NCI-H1694 treated with DMSO at 0.1 percent for 48 hours (cell line): ENCODE measurements around the gene PPP1R26.

Experiments used
- DNase-seq: peaks from one replicate; lab custom pipeline; 2025; lab: John Stamatoyannopoulos, UW

PPP1R26 gene

GRCh38 chr9:135488013-135488330 lies 8.4 kb downstream of the PPP1R26 start:
- no peak for DNase-seq

DNA sequence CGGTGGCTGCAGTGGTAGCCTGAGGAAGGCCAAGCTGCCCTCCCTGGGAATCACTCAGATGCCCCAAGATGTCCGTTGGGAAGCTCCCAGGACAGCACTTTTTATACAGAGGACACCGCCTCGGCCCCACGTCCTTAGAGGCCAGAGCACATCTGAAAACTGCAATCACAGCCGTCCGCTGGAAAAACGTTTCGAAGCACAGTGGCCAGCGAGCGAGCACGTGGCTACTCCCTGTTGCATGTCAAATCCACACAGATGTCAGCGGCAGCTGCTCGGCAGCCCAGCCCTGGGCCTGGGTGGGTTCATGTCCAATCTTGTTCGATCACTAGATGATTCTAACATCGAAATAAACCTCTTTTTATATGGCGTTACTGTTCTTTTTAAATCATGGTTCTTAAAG lies 8.9 kb downstream of the PPP1R26 start:
- DNase-seq, result no peak

DNA sequence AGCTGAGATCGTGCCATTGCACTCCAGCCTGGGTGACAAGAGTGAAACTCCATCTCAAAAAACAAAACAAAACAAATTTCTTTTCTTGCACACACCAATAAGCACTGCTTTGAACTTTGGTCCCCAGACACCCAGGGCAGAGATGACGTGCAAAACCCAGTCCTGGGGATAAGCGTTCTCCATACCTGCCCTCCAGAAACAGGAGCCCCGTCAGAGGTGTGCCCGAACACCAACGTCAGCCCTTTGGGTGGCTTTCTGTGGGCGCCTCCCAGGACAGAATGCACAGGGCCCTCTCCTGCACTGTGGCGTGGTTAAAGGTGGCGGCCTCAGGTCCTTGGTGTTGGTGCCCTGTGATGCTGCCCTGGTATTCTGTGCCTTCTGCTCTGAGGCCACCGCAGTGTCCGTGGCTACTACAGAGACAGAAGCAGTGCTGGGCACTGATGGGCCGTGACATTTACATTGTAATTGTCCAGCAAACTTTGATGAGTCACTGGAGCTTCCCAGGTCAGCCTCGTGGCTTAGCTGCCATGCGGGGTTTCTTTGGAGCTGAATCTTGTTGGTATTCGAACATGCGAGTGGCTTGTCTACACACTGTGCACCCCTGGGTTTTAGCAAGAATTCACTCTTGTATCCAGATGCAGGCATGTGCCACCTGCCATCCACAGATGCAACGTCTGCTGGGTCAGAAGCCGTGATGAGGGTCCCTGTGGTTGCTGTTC lies 9.8 kb downstream of the PPP1R26 start:
- DNase-seq, result no peak

DNA sequence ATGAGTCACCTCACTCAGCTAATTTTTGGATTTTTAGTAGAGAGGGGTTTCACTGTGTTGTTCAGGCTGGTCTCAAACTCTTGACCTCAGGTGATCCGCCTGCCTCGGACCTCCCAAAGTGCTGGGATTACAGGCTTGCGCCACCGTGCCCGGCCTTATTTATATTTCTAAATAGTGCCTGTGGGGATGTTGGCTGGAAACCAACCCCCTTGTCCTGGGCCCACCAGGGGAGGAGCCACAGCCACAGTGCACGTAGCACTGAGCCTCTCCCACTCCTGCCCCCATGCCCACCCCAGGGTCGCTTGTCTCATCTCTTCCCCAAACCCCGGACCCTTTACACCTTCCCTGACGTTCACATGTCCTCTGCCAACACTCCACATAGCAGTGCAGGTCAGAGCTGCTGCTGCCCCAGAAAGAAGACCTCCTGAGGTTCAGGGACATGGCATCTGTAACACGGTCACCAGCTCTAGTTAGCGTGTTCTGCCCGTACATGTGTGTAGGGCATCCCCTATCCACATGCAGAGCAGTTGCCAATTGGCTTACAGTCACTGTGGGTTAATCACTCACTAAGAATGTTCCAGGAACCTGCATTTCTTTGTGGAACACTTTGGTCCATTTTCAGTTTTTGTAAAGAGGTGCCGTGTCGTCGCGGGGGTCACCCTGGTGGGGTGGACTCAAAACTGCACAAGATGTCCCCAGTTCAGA lies 10.7 kb downstream of the PPP1R26 start:
- DNase-seq, result no peak

DNA sequence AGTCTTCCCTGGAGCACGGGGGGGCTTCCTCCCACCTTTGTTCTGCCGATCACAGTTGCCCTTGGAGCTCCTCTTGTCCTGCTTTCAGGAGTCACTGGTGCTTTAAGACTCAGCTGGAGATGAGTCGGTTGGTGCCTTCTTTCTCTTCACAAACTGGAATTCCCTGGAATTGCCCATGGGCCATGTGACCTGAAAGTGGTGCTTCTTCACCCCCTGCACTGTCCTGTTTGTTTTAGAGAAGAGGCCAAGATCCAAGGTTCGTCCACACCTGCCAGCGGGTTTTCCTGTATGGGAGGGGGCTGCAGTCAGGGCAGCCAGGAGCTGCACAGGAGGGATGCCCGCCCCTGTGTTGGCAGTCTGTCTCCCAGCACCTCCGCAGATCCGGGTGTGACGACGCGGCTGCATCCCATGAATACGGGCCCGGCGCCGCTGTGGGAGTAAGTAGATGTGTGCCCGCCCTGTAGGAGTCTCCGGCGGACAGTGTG lies 11.4 kb downstream of the PPP1R26 start:
- no peak for DNase-seq

GRCh38 chr9:135491764-135492163 lies 12.2 kb downstream of the PPP1R26 start:
- no peak for DNase-seq

- DNase-seq, result no peak
Measured at GRCh38 chr9:135492886-135493669, 13.5 kb downstream of the PPP1R26 start.

DNA sequence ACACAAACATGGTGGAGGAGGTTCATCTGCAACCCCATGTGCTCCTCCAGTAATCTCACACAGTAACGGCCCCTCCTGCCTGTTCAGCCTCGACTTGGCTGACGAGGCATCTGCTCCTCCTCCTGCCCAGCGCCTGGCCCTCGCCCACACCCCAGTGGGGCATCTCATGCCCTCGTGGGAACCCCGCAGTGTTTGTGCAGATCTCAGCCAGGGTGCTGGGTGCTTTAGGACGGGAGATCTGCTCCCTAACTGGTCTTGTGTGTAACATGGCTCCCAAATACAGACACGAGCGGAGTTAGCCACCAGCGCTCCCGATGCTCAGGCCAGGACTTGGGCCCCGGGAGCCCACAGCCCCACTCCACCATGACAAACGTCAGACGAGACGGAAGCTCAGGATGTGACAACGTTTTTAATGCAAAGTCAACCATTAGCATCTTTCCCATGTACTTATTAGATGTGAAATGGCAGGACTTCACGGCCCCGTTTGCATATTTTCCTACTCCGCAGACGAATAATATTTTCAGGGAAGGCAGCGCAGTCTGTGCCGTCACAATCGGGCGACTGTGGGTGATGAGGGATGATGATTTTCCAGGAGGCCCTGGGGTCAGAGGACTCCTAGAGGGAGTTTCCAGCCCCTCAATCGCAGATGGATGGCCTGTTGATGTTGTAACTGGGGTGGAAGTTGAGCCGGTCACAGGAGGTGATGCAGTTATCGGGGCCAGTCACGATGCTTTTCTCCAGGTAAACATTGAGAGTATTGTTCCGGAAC lies 15.4 kb downstream of the PPP1R26 start:
- no peak for DNase-seq

DNA sequence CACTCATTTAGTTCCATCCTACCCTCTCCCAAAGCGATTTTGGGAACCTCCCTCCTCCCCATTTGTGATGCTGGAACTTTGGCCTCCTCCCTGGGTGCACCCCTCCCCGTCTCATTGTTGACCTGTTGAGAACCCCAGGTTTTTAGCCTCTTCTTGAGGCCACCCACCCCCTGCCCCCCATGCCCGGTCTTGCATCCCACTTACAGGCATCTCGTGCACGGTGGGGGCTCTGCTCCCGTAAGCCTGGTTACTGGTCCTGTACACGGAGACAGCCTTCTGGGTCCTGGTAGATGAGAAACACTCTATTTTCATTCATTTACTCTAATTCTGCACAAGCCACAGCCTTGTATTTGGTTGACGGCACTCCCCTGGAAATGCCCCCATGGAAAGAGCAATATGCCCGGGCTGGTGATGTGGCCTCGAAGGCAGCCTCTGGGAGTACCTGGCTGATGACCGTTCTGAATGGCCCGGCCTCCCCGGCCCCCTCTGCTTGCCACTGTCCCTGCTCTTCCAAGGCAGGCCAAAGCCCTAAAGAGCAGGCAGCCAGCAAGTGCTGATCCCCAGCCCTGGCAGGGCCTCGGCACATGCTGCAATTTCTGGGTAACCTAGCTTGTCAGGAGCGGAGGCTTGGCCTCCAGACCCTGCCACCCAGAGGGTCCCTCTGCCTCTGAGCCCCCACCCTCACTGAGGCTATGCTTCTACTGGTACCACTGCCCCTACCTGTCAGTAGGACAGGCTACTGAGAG lies 19.0 kb downstream of the PPP1R26 start:
- no peak for DNase-seq

DNA sequence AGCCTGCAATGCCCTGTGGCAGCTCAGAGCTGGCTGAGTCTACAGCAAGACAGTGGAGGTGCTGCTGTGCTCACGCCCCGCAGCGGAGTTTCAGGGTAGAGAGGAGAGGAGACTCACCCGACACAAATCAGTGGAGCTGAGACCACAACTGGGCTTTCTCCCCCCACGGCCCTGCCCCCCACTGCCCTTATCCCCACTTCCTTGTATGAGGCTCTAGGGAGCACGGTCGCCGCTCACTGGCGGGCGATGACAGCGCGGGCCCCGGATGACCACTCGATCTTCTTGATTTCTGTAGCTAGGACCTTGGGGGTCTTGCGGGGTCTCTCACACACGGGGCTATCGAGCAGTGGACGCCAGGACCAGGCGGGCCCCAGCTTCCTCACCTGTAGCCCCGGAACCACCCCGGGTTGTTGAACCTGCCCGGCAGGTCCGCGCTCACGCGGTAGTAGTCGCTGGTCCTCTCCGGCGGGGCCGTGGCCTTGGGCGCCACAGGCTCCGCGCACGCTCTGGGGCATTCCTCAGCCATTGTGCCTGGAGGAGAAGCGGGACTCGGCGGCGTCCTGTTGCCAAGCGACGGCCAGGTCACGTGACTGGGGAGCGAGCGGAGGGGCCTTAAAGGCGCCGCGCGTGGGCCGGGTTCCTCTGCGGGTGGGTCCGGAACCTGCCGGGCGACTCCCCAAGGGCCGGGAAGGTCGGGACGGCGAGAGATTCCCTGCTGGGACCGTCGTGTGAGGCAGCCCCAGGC lies 19.9 kb downstream of the PPP1R26 start:
- DNase-seq, result peak; percentile 4

- DNase-seq, result no peak
Measured at GRCh38 chr9:135500071-135500524, 20.5 kb downstream of the PPP1R26 start.

DNA sequence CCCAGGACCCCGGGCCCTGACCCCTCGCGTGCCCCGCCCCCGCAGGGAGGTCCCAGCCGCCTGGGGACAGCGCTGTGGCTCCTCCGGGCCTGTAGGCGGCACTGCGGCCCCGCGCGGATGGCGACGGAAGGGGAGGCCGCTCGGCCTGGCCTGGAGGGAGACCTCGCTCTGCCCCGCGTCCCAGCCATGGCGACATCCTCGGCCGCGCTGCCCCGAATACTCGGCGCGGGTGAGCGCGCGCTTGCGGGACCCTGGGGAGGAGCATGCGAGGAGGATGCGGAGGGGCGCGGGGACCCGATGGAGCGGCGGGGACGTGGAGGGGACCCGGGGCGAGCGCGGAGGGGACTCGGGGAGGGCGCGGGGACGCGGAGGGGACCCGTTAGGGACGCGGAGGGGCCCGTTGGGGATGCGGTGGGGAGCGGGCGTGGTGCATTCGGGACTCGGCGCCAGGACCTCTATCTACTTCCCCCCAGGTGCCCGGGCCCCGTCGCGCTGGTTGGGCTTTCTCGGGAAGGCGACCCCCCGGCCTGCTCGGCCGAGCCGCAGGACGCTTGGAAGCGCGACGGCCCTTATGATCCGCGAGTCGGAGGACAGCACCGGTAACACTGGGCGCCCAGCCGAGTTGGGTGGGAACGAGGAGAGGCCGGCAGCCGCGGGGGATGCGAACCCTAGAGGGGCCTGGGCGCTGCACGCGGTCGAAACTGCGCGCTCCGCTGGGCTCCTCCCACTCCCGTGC lies 21.1 kb downstream of the PPP1R26 start, which contains the start of gene MRPS2:
Gene MRPS2 (plus strand): TSS at position 158 of the 736 bp plus-strand sequence. CDS start 29 bp downstream, at position 187.
- DNase-seq, result peak; percentile 31

DNA sequence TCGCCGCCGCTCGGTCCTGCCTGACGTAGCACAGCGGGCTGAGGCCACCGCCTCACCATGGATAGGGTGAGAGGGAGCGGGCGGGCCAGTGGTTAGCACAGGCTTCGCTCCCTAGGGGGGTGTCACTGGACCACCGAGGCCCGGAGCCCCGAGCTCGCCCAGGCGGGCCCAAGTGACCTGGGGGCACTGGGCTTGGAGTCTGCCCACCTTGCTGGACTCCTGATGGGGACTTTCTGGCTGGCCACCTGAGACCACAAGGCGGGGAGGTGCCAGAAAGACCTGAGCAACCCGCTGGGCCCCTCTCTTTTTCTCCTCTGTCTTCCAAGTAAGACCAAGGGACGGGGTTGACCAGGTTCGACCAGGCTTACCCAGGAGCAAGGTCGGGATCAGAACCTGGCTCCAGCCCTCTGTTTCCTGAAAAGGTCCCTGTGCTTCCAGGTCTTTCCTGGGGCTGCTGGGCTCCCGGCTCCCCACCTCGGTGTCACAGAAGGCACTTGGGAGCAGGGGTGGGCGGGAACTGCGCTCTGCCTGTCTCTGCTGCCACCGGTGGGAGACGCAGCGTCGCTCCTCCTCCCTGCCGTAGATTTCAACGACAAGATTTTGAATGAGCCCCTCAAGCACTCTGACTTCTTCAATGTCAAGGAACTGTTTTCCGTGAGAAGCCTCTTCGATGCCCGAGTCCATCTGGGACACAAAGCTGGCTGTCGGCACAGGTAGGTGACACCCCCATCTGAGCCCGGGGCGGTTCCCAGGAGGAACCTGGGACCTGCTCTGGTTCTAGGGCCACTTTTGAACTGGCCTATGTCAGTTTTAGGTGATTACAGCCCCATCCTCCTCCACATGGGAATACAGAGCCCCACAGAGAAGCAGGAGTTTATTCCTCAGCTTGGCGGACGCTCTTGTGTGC lies 21.9 kb downstream of the PPP1R26 start:
- no peak for DNase-seq

DNA sequence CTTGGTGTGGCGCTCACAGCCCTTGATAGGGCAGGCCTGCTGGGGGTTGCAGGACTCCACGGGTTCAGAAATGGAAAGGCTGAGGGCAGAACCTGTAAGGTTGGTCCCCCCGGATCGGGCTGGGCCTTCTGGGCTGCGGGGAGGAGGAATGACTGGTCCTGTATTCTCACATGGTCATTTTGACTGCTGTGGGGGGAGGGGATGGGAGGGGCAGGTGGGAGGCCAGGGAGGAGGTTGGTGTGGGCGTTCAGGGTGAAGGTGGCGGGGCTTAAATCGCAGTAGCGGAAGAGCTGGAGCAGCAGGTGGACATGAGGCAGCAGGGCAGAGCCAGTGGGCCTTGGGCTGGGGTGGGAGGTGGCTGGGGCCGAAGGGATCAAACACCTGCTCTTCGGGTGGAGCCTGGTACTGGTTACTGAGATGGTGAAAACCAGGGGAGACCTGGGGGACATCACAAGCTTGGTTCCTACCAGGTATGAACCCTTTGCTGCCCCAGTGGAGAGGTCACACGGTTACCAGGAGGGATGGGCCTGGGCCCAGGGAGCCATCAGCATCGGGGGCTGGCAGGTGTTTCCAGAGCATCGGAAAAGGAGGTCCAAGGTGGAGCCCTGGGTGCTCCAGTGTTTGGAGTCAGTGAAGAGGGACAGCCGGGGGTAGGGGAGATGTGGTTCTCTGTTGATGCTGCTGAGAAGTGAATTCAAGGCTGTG lies 22.7 kb downstream of the PPP1R26 start:
- DNase-seq, result no peak

- no peak for DNase-seq
Measured at GRCh38 chr9:135502873-135503321, 23.3 kb downstream of the PPP1R26 start.

DNA sequence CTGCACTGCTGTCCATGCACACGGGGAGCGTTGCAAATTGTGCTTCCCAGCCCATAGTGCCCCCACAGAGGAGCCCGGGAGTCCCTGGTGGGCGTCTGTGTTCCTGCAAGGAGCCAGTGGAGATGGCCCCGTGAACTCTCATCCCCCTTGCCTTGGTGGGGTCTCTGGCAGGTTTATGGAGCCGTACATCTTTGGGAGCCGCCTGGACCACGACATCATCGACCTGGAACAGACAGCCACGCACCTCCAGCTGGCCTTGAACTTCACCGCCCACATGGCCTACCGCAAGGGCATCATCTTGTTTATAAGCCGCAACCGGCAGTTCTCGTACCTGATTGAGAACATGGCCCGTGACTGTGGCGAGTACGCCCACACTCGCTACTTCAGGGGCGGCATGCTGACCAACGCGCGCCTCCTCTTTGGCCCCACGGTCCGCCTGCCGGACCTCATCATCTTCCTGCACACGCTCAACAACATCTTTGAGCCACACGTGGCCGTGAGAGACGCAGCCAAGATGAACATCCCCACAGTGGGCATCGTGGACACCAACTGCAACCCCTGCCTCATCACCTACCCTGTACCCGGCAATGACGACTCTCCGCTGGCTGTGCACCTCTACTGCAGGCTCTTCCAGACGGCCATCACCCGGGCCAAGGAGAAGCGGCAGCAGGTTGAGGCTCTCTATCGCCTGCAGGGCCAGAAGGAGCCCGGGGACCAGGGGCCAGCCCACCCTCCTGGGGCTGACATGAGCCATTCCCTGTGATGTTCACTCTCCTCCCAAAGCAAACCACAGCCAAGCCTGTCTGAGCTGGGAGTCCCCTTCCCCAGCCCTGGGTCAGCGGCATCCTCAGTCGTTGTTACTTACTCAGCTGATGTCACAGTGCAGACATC lies 24.0 kb downstream of the PPP1R26 start:
- no peak for DNase-seq
